A549 treated with RU486 at 1 μM for 4 hours (cell line): ENCODE measurements around the gene MSANTD4. TPM values are rescaled to one million over a fixed set of nuclear protein-coding genes. Genes with fewer than 3 reads are reported as not detected.

Source experiments
- total RNA-seq: library from RNA; stranded (reverse); fragments of 200-300 nt; extraction: Qiagen RNA extraction; gene quantifications from 5 replicates; pipeline ENCODE4 v1.2.3, GENCODE V29; 2022; ENCODE audit warnings: low read depth

Gene MSANTD4
- total RNA-seq = 6.4 to 10.4 TPM (median 9.2 TPM) in 5 replicates

DNA sequence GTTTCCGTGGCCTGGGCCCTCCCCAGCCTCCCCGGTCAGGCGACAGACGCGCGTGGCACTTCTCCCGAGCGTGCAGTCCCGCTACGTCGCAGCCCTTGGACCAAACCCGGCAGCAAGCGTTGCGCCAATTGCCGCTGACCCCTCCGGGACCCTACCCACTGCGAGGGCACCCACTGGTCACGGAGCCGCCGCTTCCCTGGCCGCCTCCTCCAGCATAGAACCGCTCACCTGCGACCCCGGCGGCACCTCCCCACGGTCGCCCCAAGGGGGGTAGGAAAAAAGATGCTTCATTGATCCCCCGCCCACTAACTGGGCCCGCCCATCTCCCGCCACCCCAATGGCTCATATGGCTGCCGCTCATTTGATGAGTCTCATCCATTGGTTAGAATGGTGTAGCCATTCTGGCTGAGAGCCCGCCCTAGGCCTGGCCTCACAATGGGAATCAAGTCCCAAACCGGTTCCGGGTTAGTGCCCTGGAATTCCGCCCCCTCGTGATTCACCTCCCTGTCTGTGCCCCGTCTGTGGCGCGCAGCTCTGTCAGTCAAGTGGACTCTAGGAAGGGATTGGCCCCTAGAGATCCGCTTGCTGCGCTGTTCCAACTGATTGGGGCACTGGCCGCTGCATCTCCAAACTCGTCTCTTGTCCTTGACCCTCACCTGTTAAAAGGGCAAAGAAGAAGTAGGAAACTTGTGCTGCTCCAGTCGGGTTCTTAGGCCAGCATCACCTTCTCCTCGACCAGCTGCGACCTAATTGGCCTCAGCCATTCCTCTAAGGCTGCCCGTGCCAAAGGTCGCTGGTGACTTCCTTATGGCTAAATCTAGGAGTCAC is at the start of gene MSANTD4:
Gene MSANTD4, minus strand, starts transcription at position 274 of the 828 bp plus-strand sequence. CDS start 11,323 bp downstream, outside the sequence.

Other genes starting within 250 kb of the MSANTD4 start
- 0.91 to 2.2 TPM (median 1.7 TPM) in 5 replicates for gene KBTBD3, start 55.1 kb upstream of the MSANTD4 start, total RNA-seq
- gene AASDHPPT, start 55.4 kb upstream of the MSANTD4 start, total RNA-seq = 21.7 to 35.1 TPM (median 31.0 TPM) in 5 replicates